HG02970 (cell line): Measurements from ENCODE around the gene ZXDC.

ENCODE experiments used
- ATAC-seq: cut with Tn5 transposase; IDR thresholded peaks from one replicate; pipeline ENCODE4 v1.9.1; 2021; ENCODE audit warnings: mild to moderate bottlenecking, moderate library complexity, moderate number of reproducible peaks; ENCODE audit not compliant: unreplicated experiment, low FRiP score

The ZXDC gene

GRCh38 chr3:126439968-126440708 is 35.6 kb downstream of the ZXDC start:
- ATAC-seq: no peak

- no peak for ATAC-seq
Observed at GRCh38 chr3:126439346-126439967, 36.2 kb downstream of the ZXDC start.

- ATAC-seq: no peak
Observed at GRCh38 chr3:126438746-126439145, 36.9 kb downstream of the ZXDC start.

- ATAC-seq: no peak
Observed at GRCh38 chr3:126438186-126438585, 37.5 kb downstream of the ZXDC start.

GRCh38 chr3:126436826-126437717 is 38.6 kb downstream of the ZXDC start:
- ATAC-seq: no peak

- ATAC-seq: no peak
Observed at GRCh38 chr3:126435456-126436315, 40.0 kb downstream of the ZXDC start.

- ATAC-seq: no peak
Observed at GRCh38 chr3:126434931-126435411, 40.7 kb downstream of the ZXDC start.

- no peak for ATAC-seq
Observed at GRCh38 chr3:126434264-126434590, 41.5 kb downstream of the ZXDC start.

- no peak for ATAC-seq
Observed at GRCh38 chr3:126433496-126434263, 42.0 kb downstream of the ZXDC start.

- no peak for ATAC-seq
Observed at GRCh38 chr3:126433105-126433430, 42.6 kb downstream of the ZXDC start.

- no peak for ATAC-seq
Observed at GRCh38 chr3:126432361-126433104, 43.2 kb downstream of the ZXDC start.

GRCh38 chr3:126431103-126431534 is 44.6 kb downstream of the ZXDC start:
- no peak for ATAC-seq

- no peak for ATAC-seq
Observed at GRCh38 chr3:126424751-126425150, 50.9 kb downstream of the ZXDC start.

GRCh38 chr3:126424039-126424717 is 51.5 kb downstream of the ZXDC start:
- no peak for ATAC-seq

GRCh38 chr3:126423191-126424038 is 52.3 kb downstream of the ZXDC start:
- ATAC-seq: no peak

GRCh38 chr3:126422571-126423091 is 53.1 kb downstream of the ZXDC start:
- ATAC-seq: no peak

GRCh38 chr3:126422121-126422520 is 53.6 kb downstream of the ZXDC start:
- no peak for ATAC-seq
